NT2/D1 (cell line): ENCODE results near the gene SNX9.

Source experiments
- SUZ12 ChIP-seq: IDR thresholded peaks from 2 replicates; pipeline ENCODE4 v1.6.1; 2011; ENCODE audit not compliant: insufficient read length, insufficient read depth; ENCODE audit errors: extremely low read depth
- YY1 ChIP-seq: IDR thresholded peaks from 2 replicates; pipeline ENCODE4 v1.6.1; 2011; ENCODE audit not compliant: insufficient read length, insufficient read depth
- ZNF274 ChIP-seq: IDR thresholded peaks from 2 replicates; pipeline ENCODE4 v1.6.1; 2011; ENCODE audit warnings: mild to moderate bottlenecking, low read depth, low read length

GRCh38 chr6:157840776-157841175 lies 17.7 kb downstream of the SNX9 start:
- no peak for TF ChIP-seq SUZ12
- TF ChIP-seq YY1 = no peak
- no peak for TF ChIP-seq ZNF274
